ENCODE results near the gene SLC22A23. TPM values are rescaled to one million over a fixed set of nuclear protein-coding genes. Genes with fewer than 3 reads are reported as not detected.
A peak's percentile ranks its signal among the peaks of the same experiment; 100 is the strongest.

SLC22A23 gene
- total RNA-seq, 1 donor from 2014 or later = 19.2 TPM

DNA sequence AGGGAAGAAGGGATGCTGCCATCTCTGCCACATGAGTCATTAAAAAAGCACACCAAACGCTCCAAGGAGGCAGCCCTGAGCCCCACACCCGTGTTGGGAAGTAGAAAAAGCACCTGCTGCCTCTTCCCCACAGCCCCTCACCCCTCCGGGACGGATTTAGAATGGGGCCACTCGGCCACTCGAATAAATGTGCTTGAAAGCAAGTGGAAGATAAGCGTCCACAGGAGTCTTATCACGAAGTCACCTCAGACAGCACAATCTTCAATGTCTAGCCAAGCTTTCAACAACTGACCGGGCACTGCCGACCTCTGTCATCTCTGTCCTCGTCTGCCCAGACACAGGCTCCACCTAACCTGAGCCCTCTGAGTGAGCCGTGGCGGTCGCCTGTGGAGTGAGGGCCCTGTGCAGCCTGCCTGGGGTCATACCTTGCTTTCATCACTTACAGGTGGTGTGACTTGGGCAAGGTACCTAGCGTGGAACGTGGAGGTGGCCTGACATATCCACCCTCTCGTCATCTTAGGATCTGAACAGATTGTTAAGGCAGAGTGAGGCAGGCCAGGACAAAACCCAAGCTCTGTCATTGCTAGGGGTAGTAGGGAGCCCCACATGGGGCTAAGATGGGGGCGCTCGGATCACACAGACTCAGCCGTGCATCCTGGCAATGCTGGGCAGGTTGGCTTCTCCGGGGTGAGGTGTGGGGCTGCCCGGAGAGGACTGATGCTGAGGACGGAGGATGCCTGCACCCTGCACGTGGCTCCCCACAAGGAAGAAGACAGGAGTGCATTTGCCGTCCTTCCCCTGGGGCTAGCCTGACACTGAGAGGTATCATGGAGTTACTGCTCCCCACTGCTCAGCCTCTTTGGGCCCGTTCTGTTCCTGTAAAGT, 163.3 kb downstream of the SLC22A23 start:
- no peak overlapping the region for H3K27ac ChIP-seq
- DNase-seq (peak; percentile 51), ATAC-seq (no peak)
- no peak overlapping the region for H3K4me3 ChIP-seq
- TF ChIP-seq, protein P1, sequence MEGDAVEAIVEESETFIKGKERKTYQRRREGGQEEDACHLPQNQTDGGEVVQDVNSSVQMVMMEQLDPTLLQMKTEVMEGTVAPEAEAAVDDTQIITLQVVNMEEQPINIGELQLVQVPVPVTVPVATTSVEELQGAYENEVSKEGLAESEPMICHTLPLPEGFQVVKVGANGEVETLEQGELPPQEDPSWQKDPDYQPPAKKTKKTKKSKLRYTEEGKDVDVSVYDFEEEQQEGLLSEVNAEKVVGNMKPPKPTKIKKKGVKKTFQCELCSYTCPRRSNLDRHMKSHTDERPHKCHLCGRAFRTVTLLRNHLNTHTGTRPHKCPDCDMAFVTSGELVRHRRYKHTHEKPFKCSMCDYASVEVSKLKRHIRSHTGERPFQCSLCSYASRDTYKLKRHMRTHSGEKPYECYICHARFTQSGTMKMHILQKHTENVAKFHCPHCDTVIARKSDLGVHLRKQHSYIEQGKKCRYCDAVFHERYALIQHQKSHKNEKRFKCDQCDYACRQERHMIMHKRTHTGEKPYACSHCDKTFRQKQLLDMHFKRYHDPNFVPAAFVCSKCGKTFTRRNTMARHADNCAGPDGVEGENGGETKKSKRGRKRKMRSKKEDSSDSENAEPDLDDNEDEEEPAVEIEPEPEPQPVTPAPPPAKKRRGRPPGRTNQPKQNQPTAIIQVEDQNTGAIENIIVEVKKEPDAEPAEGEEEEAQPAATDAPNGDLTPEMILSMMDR (IDR thresholded peaks at IDR 0.05) = no peak
- H3K9me3 ChIP-seq = no peaks in the 10 kb centered on the region
- intact Hi-C loops (cut with DNase I) = no loop called here
- H3K4me1 ChIP-seq = no peaks in the 10 kb centered on the region
- H3K27me3 ChIP-seq = no peaks in the 10 kb centered on the region
- H3K36me3 ChIP-seq = no peaks in the 10 kb centered on the region

DNA sequence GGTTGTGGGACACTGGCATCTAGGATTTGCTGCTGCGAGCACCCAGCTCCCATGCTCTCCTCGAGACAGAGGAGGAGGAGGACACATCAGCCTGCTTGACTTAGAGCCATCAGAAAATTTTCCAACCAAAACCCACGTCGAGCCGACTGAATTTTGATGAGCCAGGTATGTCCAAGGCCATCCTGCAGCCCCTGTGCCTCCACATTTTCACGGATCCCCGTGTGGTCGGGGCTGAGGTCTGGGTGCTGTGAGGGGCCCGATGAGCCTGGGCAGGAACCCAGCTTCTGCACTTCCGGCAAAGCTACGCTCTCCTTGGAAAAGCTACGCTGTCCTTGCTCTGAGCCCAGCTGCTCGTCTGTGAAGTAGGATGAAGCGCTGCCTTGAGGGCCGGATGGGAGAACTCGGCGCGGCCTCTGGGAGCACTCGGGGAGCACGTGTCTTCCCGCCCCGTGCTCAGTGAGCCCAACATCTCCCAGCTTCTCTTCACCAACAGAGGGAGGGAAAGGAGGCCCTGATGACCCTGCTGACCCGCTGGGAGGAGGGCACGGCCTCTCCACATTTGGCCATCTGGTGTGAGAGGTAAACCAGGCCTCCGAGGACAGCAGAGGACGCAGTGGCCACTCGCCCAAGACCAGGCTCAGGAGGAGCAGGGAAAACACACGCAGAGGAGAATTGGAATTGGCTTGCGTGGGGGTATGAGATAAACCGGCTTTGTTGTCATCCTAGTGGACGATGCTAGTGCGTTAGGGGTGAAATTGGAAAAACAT, 164.2 kb downstream of the SLC22A23 start:
- Histone ChIP-seq H3K4me1 (no peaks in the 10 kb centered on the region), H3K4me3 (no peak overlapping the region), H3K27me3 (no peaks in the 10 kb centered on the region), H3K36me3 (no peaks in the 10 kb centered on the region), H3K9me3 (no peaks in the 10 kb centered on the region), H3K27ac (no peak overlapping the region)
- TF ChIP-seq, protein P1 (IDR thresholded peaks at IDR 0.05) = no peak
- intact Hi-C loops (cut with DNase I) = no loop called here
- peak; percentile 26 for DNase-seq
- ATAC-seq = no peak

DNA sequence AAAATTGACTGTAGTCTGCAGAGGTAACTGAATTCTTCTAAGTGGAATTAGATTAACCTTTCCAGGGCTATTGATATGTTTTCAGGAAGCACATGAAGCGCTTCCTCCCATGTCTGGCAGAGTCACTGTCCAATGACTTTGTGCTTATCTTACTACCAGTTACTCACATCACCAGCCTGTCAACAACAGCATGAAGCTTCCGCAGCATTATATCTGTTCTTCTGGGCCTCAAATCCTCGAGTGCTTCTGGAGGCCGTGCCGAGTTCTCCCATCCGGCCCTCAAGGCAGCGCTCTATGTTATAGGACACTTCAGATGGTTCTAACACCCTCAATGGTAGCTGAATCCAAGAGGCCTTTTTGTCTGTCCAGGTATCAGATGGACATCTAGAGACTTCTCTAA, 164.9 kb downstream of the SLC22A23 start:
- no peaks in the 10 kb centered on the region for H3K36me3 ChIP-seq
- no peaks in the 10 kb centered on the region for H3K9me3 ChIP-seq
- TF ChIP-seq, protein P1 (IDR thresholded peaks at IDR 0.05) = no peak
- H3K4me3 ChIP-seq = no peak overlapping the region
- intact Hi-C loops (cut with DNase I) = no loop called here
- DNase-seq (no peak), ATAC-seq (no peak)
- no peak overlapping the region for H3K27ac ChIP-seq
- no peaks in the 10 kb centered on the region for H3K4me1 ChIP-seq
- H3K27me3 ChIP-seq = no peaks in the 10 kb centered on the region

DNA sequence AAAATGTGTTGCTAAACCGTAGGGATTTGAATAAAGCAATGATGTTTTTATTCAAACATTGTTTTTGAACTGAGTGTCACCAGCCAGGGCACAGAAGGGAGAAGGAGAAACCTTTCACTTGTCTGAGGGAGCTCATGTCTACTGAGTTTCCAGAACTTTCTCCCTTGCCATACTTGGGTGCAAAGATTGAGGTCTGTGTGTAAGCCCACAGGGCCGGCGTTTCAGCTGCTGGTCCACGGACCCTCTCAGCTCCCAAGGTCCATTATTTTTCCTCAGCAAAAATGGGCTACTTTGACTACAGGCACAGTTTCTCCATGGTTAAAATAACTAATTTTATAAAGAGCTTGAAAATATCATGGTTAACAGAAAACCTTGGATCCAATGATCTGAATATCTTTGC, 165.5 kb downstream of the SLC22A23 start:
- Histone ChIP-seq H3K4me1 (no peaks in the 10 kb centered on the region), H3K27ac (no peak overlapping the region), H3K4me3 (no peak overlapping the region), H3K9me3 (no peaks in the 10 kb centered on the region), H3K27me3 (no peaks in the 10 kb centered on the region), H3K36me3 (no peaks in the 10 kb centered on the region)
- ATAC-seq (no peak), DNase-seq (no peak)
- intact Hi-C loops (cut with DNase I) = no loop called here
- TF ChIP-seq, protein P1 (IDR thresholded peaks at IDR 0.05) = no peak

DNA sequence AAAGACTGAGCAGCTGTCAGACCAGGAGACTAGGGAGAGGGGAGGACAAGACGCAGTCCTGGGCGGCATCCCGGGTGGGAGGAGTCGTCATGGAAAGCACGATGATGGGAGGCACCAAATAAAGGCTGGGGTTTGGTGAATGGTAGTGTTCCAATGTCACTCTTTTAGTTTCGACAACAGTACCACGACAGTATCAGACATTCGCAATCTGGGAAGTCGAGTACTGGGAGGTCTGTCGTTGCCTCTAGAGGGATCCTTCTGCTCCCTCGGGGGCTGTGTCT, 166.0 kb downstream of the SLC22A23 start:
- no peaks in the 10 kb centered on the region for H3K9me3 ChIP-seq
- H3K4me3 ChIP-seq = no peak overlapping the region
- H3K36me3 ChIP-seq = no peaks in the 10 kb centered on the region
- intact Hi-C loops (cut with DNase I) = no loop called here
- no peak for DNase-seq
- no peak for ATAC-seq
- no peaks in the 10 kb centered on the region for H3K27me3 ChIP-seq
- no peak overlapping the region for H3K27ac ChIP-seq
- no peaks in the 10 kb centered on the region for H3K4me1 ChIP-seq
- TF ChIP-seq, protein P1 (IDR thresholded peaks at IDR 0.05) = no peak
